Activated CD4-positive, alpha-beta T cell treated with anti-CD3 and anti-CD28 coated beads for 1 hour (primary cell): ENCODE data around the gene RILPL2.
"Not testable (repeated sequence)": the region's sequence is repeated elsewhere in the genome, so short reads cannot be mapped to it uniquely, and the experiment has no call there.

Source experiments
- DNase-seq: peaks from one replicate; pipeline ENCODE4 v3.0.0-alpha.2; 2020

RILPL2 gene

GRCh38 chr12:123401753-123402683, 34.5 kb downstream of the RILPL2 start:
- DNase-seq: no peak

DNA sequence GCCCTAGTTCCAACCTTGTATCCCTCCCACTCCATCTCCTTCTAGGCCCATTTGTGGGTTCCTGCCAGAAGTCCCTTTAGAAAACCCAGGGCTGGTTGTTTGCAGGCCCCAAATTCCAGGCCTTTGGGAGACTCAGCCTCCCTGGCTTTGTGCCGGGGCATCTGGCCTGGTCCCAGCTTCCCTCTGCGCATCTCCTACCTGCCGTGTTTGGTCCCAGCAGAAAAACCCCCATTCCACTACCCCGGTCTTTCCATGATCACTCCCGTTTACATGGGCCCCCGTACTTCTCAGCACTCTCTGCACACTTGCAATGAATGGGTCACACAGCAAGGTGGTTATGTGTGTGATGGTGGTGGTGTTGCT, 37.2 kb downstream of the RILPL2 start:
- DNase-seq: no peak

GRCh38 chr12:123398550-123399254, 37.8 kb downstream of the RILPL2 start:
- no peak for DNase-seq

DNA sequence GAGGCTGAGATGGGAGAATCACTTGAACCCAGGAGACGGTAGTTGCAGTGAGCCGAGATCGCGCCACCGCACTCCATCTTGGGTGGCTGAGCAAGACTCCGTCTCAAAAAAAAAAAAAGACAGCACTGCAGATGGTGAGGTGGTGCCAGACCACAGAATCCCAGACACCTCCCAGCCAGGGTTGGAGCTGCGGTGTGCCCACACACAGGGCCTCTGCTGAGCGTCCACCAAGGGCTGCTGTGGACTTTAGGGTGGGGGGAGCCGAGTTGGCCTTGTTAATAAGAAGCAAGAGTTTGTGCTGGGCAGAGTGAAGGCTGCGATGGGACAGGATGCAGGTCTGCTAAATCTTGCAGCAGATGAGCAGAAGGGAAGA, 38.3 kb downstream of the RILPL2 start:
- DNase-seq: no peak

DNA sequence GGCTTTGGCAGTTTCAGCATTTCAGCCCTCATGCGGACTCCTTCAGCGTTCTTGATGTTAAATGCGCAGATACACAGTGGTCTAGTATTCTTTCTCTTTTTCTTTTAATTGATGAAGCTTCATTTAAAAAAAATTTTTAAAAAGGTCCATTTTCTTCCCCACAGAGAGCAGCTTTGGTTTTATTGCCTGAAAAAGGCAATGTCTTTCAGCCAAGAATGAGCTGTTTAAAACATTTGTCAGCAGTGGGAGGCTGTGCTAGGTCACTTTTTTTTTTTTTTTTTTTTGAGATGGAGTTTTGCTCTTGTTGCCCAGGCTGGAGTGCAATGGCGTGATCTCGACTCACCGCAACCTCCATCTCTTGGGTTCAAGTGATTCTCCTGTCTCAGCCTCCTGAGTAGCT, 39.1 kb downstream of the RILPL2 start:
- no peak for DNase-seq

DNA sequence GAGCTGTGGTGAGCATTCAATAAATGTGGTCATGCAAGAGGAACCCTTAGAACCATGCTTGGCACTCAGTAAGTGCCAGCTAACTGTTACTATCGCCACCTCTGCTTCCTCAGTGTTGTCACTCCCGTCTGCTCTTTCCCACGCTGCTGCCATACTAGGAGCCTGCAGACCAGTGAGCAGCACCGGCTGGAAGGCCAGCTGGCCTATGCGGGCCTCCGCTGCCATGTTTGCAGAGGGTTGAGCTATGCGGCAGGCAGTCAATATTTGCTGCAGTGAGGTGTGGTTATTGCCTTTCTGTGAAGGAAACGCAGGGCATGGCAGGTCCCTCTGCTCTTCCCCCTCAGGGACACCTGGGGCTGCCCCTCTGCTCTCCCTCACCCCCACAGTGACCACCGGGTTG, 39.5 kb downstream of the RILPL2 start:
- no peak for DNase-seq

DNA sequence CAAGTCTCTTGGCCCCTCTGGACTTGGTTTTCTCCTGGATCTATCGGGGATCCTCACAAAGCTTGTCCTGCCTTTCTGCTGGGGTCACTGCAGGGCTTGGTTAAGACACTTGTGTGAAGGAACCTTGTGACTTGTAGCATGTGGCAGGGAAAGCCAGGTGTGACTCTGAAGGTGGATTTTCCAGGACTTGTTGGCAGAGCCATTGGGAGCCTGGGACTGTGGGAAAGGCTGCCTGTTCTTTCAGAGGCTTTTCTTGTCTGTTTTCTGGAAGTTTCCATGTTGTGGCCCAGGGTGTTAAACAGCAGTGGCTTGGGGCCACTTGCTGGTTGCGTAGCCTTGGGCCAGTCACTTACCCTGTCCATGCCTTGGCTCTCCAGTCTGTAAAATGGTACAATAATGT, 39.9 kb downstream of the RILPL2 start:
- DNase-seq: no peak

DNA sequence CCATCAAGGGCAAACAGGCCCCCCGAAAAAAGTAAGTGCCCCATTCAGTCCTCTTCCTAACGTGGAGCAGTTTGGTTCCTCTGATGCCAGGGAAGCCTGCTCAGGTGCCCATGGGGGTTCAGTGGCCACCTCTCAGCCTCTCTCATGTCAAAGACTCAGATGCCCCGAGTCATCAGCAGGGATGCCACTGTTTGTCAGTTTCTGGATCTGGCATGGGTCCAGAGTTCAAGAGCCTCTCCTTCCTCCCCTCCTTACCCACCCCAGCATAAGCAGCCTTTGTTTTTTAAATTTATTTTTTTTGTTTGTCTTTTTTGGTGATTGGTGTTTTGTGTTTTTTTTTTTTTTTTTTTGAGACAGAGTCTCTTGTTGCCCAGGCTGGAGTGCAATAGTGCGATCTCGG, 41.2 kb downstream of the RILPL2 start:
- DNase-seq: no peak

DNA sequence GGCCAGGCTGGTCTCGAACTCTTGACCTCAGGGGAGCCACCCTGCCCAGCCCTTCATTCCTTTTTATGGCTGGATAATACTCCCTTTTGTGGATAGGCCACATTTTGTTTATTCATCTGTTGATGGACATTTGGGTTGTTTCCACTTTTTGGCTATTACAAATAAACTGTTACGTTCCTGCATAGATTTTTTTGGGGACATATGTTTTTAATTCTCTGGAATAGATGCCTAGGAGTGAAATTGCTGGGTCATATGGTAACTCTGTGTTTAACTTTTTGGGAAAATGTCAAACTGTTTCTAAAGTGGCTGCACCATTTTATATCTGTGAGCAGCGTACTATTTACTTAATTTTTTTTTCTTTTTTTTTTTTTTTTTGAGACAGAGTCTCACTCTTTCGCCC, 42.7 kb downstream of the RILPL2 start:
- DNase-seq: no peak

DNA sequence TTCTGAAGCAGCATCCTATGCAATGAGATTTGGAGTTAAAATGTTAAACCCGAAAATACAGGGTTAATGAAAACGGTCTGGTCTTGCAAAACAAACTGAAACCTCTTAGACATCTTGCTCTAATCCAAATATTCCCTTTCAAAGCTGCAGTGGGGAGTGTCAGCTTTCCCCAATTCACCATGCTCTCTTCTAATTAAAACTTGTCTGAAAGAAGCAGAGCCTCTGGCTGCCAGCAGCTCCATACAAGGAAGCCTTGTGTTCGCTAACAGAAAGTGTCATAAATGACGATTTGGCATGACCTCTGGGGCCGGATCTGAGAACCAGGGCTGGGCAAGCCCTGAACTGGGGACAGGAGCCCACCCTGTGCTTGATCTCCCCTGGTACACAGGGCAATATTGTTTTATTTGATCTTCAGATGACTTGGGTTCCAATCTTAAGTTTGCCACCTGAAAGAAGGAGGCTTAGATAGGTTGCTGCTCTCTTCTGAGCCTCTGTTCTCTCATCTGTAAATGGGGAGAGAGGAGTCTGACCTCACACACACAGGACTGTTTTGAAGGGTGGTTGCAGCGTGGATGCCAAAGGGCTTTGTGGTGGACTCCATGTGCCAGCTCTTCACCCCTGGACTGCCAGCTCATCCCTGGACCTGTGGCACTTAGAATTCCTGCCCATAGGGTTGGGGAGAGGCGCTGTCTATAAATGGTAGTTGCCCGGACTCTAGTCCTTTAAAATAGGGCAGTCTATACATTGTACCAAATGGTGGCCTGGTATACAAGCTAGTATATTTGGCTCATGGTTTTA, 44.7 kb downstream of the RILPL2 start:
- no peak for DNase-seq

DNA sequence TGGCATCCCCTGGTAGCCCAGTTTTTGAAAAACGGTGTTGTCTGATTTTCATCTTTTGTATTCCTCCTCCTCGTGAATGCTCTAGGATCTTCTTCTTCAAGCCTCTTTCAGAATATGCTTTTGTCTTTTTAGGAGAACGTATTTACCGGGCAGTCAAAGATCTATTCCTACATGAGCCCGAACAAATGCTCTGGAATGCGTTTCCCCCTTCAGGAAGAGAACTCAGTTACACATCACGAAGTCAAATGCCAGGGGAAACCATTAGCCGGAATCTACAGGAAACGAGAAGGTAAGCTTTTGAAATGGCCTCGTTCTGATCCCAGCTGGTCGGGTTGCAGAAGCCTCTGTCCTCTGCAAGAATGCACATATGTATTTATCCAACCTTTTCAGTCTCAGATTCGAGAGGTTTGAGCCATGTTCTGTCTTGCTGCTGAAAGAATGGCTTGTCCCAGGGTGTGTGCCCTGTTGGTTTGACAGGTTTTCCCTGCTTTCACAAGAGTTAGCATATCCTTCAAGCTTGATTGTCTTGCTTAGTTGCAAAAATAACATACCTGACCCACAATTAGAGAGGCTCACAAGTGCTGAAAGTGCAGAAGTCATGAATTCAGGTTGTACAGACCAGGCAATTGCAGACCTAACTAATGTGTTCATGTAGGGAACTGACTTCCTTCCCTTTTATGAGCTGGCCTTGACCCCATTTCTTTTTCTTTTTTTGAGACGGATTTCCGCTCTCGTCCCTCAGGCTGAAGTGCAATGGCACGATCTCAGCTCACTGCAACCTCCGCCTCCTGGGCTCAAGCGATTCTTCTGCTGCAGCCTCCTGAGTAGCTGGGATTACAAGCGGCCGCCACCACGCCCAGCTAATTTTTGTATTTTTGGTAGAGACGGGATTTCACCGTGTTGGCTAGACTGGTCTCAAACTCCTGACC, 45.7 kb downstream of the RILPL2 start:
- no peak for DNase-seq

GRCh38 chr12:123389560-123390351, 46.7 kb downstream of the RILPL2 start:
- no peak for DNase-seq

DNA sequence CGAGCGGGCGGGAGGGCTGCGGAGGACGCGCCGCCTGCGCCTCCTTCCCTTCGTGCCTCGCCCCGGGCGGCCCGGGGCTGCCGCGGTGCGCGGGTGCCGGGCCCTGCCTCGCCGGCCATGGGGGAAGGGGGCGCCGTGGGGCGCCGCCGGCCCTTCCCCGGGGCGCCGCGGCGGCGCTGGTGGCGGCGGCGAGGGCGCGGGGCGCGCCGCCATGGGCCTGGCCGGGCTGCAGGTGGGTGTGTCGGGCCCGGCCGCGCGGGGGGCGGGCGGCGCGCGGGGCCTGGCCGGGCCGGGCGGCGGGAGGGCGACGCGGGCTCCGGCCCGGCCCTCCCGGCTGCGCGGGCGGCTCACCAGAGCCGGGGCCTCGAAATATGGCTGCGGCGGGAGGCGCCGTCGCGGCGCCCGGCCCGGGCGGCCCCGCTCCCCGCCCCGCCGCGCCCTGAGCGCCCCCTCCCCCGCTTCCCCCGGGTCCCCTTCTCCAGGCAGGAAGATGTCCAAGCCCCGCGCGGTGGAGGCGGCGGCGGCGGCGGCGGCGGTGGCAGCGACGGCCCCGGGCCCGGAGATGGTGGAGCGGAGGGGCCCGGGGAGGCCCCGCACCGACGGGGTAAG, 47.4 kb downstream of the RILPL2 start:
- DNase-seq: no peak

- DNase-seq: peak; percentile 63
Observed at GRCh38 chr12:123388177-123388950, 48.1 kb downstream of the RILPL2 start.

DNA sequence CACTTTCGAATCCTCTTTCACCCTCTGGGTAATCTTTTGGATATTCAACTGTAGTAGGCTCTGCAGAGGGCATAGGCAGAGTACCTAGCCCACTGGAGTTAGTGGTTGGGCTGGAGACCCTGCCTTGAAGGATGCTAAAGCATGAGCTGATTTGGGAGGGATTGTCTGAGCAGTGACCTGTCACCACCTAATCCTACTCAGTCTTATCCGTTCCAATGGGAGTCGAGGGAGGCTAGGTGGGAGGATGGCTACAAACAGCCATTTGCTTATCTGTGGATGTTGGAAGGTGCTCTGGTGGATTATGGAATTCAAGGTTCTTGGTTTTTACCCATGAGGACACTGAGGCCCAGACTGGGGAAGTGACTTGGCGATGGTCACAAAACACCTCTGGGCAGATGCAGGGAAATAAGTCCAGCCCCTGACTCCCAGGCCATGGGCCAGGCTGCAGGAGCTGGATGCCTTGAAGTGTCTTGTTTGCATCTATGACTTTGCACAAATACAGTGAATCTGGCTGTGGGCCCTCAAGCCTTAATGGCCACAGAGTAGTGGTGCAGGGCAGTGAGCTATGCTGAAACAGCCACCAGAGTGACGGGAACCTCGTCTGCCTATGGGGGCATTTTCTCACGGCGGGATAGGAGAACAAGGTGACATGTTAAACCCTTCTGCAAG, 48.8 kb downstream of the RILPL2 start:
- no peak for DNase-seq

GRCh38 chr12:123385536-123385935, 50.9 kb downstream of the RILPL2 start:
- not testable (repeated sequence) for DNase-seq

DNA sequence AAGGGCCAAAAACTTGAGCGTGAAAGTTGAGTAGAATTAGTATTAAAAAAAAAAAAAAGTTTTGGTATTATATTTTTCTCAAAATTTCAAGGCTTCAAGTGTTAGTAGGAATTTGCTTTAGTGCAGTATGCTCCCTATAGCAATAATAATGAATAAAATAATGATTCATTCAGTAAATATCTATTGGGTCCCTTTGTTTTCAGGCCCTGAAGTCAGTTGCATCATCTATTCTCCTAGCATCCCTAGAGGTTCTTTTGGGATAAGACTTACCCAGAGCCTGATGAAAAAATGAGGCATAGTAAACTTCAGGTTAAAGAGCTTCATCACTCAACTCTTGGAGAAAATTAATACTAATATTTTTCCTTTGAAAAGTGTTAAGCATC, 51.5 kb downstream of the RILPL2 start:
- no peak for DNase-seq

- DNase-seq: no peak
Observed at GRCh38 chr12:123384318-123384993, 52.0 kb downstream of the RILPL2 start.

- DNase-seq: no peak
Observed at GRCh38 chr12:123382684-123383083, 53.8 kb downstream of the RILPL2 start.
